ENCODE data around the gene UNC13B. TPM values are rescaled to one million over a fixed set of nuclear protein-coding genes. Genes with fewer than 3 reads are reported as not detected.
"Not testable (repeated sequence)": the region's sequence is repeated elsewhere in the genome, so short reads cannot be mapped to it uniquely, and the experiment has no call there.

The UNC13B gene
- total RNA-seq, 1 experiment from 2014 or later = 10.7 TPM

DNA sequence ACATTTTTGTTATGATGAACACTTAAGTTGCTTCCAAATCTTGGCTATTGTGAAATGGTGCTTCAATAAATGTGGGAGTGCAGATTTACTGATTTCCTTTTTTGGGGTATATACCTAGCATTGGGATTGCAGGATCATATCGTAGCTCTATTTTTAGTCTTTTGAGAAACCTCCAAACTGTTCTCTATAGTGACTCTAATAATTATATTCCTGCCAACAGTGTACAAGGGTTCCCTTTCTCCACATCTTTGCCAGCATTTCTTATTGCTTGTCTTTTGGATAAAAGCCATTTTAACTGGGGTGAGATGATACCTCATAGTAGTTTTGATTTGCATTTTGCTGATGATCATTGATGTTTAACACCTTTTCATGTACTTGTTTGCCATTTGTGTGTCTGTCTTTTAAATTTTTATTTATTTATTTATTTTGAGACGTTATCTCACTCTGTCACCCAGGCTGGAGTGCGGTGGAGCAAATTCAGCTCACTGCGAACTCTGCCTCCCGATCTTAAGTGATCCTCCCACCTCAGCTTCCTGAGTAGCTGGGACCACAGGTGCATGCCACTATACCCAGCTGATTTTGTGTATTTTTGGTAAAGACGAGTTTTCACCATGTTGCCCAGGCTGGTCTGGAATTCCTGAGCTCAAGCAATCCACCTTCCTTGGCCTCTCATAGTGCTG is 59.0 kb downstream of the UNC13B start:
- no peak for DNase-seq (ENCODE audit: low read depth)

DNA sequence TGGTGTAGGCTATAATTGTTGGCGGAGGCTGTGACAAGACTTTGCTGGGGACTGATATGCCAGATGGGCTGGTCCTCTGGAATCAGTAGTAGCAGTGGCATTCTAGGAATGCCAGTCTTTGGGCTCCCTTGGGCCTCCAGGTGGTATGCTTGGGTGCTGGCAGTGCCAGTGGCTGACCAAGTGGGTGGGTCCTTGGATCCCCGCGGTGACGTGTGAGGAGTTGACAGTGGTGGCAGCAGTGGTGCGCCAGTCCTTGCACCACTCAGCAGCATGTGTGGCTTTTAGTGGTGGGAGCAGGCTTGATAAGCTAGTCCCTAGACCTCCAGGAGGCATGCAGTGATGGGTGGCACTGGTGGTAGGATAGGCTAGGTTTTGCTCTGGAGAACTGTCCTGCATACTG is 63.9 kb downstream of the UNC13B start:
- no peak for DNase-seq (ENCODE audit: low read depth)

DNA sequence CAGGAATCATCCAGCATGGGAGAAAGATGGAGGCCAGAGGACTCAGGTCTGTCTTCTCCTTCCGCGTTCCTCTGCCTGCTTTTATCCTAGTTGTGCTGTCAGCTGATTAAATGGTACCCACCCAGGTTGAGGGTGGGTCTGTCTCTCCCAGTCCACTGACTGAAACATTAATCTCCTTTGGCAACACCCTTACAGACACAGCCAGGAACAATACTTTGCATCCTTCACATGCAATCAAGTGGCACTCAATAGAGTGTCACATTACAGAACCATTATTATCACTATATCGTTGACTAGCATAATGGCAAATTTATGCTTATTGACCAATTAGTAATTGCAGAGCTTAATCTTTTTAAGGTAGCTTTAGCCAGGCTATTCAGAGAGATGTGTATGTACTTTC is 64.8 kb downstream of the UNC13B start:
- no peak for DNase-seq (ENCODE audit: low read depth)

DNA sequence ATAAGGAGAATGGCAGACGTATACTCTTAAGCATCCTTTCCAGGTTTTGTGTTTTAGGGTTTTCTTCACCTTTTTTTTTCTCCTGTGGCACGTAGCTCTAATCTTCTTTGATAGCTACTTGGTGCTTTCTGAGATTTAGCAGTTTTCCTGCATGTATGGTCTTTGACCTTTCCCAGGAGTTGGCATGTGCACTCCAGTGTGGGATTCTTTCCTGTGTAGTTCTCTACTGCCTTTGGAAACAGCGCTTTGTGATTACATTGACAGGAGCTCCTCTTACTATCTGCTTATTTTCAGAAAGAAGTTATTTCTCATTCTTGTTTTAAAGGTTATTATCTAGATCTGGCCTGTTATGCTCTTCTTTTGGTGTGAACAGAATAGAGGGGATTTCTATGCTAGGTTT is 65.5 kb downstream of the UNC13B start:
- no peak for DNase-seq (ENCODE audit: low read depth)

DNA sequence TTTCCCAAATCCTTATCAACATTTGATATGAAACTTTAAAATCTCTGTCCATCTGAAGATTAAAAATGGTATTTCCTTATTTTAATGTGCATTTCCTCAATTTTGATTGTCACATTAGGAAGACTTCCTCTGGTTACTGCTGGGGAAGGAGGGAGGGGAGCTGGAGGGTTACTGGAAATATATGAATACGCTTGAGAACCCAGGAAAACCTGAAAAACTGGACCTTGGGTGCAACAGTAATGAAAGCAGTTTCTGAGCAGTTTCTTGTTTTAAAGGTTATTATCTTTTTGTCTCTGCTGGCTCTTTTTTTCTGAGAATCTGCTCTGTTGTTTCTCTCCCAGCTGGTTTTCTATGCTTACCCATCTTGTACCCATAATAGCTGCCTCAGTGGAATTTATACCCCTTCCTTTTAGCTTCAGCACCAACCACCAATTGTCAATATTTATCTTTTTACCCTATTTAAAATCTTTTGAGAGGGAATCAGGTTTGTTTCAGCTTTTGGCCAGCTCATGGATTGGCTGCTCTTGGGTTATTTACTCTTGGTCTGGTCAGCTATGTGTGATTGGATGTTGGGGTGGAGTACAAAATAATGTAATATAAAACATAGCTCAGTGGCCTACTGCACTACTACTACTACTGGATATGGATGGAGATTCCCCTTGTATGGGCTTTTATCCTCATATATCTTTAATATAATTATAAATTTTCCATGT is 67.4 kb downstream of the UNC13B start:
- no peak for DNase-seq (ENCODE audit: low read depth)

DNA sequence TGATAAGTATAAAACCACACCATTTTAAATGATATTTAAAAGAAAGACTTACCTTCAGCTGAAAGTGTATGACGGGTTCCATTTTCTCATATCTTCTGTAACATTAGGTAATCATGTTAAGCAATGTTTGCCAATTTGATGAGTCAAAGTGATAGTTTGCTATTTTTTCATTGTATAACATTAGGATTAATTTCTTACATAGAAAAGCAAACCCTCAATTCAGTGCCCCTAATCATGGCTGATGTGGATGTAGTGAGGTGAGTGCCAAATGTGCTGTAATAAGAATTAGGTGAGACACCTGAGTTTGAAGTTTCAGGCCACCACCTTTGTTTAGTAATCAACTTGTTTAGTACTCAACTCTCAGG is 68.0 kb downstream of the UNC13B start:
- DNase-seq (ENCODE audit: low read depth) = no peak

DNA sequence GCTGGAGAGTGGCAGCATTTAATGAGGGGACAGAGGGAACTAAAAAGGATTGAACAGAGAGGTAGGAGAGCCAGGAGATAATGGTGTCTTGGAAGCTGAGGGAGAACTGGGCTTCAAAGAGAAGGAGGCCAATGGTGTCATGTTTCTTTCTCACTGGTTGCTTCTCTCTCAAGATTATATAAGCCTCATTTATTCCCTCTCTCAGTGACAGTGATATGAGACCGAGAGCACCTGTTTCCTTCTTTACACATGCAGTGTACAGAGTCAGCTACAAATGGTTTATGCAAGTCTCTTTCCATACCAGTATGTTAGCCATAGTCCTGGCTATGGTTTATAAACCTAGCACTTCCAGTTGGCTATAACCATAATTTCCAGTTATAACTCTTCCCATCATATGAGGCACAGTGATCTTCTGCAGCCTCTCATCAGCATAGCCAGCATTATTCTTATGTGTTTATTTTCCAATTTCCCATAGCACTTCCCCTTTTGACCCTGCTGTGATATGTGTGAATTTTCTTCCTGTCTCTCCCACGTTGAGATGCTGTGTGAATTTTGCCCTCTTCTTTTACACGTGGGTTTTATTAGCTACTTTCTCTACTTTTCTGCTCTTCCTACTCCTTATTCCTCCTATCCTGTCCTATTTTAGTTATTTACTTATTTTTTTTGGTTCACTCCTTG is 71.2 kb downstream of the UNC13B start:
- DNase-seq (ENCODE audit: low read depth) = no peak

DNA sequence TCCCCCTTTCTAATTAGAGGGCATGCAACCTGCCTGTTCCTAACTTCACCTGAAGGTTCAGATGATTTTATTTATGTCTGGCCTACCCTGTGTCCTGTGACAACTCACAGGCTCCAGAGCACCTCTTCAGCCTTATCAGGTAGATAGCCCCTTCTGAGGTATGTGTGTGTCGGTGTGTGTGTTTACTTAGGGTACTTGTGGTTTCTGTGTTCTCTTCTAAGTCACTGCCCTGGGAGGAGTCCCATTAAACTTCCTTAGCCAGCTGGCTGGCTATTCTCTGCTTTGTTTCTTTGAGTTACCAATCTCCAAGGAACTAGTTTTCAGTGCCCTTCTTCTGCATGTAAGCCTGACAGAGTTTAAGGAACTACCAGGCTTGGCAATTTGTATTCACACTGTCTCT is 74.9 kb downstream of the UNC13B start:
- DNase-seq (ENCODE audit: low read depth) = no peak

DNA sequence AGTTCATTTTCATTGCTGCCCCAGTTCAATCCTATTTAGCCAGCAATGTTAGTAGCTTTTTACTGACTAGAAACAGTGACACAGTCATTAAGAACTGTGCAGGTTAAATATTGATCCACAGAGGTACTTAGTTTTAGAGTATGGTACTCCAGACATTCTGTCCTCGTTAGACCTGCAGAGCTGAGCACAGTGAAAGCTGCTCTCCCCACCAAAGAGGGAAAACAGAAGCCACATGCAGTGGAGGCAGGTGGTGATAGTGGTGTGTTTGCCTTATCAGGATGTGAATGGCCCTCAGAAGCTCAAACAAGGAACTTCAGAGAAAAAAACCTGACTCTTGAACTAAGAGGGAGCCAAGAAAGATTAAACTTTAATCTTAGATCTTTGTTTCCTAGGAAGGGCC is 75.5 kb downstream of the UNC13B start:
- DNase-seq (ENCODE audit: low read depth) = no peak

DNA sequence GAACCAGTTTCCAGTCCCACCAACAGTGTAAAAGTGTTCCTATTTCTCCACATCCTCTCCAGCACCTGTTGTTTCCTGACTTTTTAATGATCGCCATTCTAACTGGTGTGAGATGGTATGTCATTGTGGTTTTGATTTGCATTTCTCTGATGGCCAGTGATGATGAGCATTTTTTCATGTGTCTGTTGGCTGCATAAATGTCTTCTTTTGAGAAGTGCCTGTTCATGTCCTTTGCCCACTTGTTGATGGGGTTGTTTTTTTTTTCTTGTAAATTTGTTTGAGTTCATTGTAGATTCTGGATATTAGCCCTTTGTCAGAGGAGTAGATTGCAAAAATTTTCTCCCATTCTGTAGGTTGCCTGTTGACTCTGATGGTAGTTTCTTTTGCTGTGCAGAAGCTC is 84.1 kb downstream of the UNC13B start:
- not testable (repeated sequence) for DNase-seq (ENCODE audit: low read depth)

DNA sequence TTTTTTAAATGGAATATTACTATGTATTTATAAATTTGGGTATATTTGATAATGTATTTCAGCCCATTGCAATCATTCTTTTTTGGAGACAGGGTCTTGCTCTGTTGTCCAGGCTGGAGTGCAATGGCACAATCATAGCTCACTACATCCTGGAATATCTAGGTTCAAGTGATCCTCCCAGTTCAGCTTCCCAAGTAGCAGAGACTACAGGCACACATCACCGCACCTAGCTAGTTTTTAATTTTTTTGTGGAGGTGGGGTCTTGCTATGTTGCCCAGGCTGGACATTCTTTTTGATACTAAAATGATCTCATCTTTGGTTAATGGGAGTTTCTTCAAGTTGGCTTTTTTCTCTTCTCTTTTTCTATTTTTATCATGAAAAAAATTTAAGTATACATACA is 91.3 kb downstream of the UNC13B start:
- DNase-seq (ENCODE audit: low read depth) = no peak

DNA sequence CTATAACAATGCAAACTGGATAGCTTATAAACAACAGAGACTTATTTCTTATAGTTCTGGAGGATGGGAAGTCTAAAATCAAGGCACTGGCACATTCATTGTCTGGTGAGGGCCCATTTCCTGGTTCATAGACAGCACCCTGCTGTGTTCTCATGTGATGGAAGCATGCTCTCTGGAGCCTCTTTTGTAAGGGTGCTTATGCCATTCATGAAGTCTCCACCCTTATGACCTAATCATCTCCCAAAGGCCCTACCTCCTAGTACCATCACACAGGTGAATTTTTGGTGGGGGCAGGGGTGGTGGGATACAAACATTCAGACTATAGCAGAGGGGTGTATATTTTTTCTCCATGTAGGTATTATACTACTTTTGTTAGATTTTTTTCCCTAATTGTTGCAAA is 92.4 kb downstream of the UNC13B start:
- no peak for DNase-seq (ENCODE audit: low read depth)

DNA sequence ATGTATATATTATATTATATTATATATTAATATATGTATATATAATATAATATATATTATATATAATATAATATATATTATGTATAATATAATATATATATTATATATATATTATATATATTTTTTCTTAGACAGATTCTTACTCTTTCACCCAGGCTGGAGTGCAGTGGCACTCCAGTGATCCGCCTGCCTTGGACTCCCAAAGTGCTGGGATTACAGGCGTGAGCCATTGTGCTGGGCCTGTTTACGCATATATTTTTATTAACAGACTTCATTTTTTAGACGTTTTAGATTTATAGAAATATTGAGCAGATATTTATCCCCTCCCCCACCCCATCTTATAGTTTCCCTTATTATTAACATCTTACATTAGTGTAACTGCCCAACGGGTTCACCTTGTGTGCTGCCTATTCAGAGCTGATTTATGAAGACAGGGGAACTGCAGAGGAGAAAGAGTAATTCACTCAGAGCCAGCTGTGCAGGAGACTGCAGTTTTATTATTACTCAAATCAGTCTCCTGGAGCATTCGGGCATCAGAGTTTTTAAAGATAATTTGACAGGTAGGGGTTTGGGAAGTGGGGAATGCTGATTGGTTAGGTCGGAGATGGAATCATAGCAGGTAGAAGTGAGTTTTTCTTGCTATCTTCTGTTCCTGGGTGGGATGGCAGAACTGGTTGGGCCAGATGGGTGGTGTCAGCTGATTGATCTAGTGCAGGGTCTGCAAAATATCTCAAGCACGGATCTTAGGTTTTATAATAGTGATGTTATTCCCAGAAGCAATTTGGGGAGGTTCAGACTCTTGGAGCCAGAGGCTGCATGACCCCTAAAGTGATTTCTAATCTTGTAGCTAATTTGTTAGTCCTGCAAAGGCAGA is 93.4 kb downstream of the UNC13B start:
- DNase-seq (ENCODE audit: low read depth) = no peak

DNA sequence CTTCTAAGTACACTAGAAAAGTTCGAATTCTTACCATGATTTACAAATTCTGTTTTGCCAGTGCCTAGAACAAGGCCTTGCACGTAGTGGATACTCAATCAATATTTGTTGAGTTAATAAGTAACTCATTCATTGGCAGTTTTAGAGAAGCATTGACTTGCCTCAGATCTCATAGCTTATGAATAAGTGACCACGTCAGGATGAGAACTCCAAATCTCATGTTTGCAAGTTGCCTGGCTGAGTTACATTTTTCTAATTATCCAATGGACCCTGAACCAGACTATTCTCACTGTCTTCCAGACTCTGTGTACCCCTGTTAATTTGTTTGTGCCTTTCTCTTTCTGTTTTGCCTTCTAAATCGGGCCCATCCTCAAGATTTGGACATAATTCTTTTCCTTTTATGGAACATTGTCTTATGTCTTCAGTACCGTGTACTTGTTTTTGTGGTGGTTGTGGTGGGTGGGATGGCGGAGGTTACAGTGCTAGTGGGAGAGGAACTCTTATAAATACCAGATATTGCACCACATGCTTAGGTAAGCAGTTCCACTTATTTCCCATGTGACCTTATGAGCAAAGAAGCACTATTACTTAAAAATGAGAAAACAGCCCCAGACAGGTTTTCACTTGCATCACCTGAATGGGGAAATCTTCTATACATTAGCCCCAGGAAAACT is 96.3 kb downstream of the UNC13B start:
- DNase-seq (ENCODE audit: low read depth) = no peak

DNA sequence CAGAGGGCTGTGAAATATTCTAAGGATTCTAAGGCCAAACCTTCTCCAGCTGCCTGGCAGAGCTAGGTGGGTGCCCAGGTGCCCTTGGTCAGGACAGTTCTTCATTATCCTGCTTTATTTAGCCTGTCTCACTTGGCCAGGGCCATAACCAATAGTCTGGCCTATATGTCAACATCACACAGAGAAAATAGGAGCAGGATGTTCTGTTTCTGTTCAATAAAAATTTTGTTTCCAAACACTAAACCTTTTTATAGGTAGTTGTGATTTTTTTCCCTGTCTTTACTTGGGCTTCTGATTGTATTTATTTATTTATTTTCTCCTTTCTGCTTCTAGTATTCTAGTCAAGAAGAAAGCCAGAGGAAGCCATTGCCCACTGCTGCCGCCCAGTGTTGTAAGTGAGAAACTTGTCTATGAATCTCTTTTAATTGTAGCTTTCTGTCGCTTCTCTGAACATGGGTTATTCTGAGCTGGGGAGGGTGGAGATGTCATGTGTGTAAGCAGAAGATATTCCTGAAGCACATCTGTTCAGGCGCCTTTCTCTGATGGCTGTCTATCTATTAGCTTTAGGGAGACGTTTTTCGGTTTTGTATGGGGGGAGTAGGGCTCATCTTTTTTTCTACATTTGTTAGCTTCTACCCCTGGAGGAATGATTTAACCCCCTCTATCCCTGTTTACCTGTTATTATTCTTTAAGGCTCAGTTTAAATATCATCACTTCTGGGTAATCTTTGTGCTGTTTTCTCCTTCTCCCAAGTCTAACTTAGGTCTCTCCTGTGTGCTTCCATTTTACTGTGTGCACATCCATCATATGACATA is 97.1 kb downstream of the UNC13B start:
- DNase-seq (ENCODE audit: low read depth) = peak; percentile 56

DNA sequence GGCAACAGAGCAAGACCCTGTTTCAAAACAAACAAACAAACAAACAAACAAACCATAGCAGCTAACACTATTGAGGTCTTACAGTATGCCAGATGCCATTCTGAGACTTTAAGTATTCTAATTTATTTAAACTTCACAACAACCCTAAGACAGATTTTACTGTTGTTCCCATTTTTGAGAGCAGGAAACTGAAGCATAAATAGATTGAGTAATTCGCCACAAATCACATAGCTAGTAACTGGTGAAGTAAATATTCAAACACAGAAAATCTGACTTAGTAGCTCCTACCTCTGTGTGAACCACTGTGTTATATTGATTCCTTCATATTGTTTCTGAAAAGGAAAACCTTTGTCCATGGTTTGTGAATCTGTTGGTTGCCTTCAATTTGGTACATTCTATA is 98.4 kb downstream of the UNC13B start:
- no peak for DNase-seq (ENCODE audit: low read depth)

DNA sequence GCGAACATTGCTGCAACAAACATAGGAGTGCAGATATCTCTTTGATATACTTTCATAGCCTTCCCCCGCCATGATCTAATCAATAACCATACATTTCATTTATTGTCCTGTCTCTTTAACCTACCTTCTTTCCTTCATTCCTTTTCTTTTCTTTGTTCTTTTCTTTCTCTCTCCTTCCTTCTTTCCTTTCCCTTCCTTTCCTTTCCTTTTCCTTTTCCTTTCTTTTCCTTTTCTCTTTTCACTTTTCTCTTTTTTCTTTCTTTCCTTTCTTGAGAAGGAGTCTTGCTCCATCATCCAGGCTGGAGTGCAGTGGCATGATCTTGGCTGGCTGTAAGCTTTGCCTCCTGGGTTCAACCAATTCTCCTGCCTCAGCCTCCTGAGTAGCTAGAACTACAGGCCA is 100.3 kb downstream of the UNC13B start:
- DNase-seq (ENCODE audit: low read depth) = no peak

DNA sequence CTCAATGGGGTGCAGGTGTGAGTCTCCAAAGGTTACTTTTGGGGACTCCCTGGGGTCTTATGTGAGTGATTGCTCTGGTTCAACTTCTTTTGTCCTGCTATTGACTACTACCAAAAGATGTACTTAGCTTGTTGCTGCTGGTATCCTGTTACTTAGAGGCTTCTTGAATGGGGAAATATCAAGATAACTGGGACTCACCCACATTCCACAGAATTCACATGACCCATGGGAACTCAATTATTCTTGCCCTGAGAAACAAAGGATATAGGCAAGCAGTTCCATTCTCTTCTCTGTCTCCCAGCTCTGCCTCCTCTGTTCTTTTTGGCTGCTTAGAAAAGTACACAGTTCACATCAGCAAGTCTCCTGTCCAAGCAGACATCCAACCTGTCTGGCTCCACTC is 105.9 kb downstream of the UNC13B start:
- no peak for DNase-seq (ENCODE audit: low read depth)

DNA sequence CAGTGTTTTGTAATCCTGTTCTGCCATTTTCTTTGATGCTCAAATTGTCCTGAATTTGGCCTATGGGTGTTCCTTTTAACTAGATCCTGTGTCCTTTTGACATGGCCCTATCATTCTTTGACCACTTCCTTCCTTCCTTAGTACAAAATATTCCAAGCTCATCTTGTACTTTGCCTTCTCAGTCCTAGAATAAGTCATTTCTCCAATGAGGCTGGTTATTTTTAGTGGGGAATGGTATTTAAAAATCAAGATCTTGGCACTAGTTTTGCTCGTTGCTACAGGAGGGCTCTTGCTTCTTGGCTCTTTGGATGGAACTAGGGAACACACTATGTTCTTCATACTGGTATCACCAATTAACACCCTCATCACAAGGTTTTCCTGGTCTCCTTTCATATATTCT is 108.1 kb downstream of the UNC13B start:
- no peak for DNase-seq (ENCODE audit: low read depth)

DNA sequence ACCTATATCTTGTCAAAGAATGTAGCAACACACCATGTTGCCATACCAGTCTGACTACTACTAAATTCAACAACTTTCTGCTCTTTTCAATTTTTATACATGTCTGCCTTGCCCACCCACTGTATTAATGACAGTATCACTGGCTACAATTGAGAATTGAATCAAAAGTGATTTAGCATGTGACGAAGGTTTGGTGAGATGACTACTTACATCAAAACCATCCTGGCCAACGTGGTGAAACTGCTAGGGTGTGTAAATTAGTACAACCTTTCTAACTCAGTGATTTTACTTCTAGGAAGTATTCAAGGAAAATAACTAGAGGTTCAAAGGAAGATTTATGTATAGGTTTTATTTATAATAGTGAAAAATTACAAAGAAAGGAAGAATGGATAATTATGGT is 109.8 kb downstream of the UNC13B start:
- no peak for DNase-seq (ENCODE audit: low read depth)

Data from HT1080 (cell line).